ENCODE data around the gene EGFLAM. TPM values are rescaled to one million over a fixed set of nuclear protein-coding genes. Genes with fewer than 3 reads are reported as not detected.

EGFLAM gene
- total RNA-seq, 1 experiment from 2014 or later: 0.33 TPM

GRCh38 chr5:38367410-38367809 lies 109.1 kb downstream of the EGFLAM start:
- Histone ChIP-seq H2AFZ (ENCODE audit: low read length) (no peak overlapping the region), H2BK20ac (ENCODE audit: low read depth, low read length, poor library complexity, severe bottlenecking) (no peak overlapping the region), H2BK120ac (ENCODE audit: low read depth, low read length, poor library complexity, severe bottlenecking) (no peak overlapping the region), H3K23me2 (ENCODE audit: insufficient read length, low read depth, low read length, poor library complexity, severe bottlenecking) (no peaks in the 10 kb centered on the region), H3T11ph (ENCODE audit: low read length) (no peak overlapping the region), H3K79me2 (ENCODE audit: insufficient read depth, low read length) (no peaks in the 10 kb centered on the region), H4K20me1 (ENCODE audit: control insufficient read depth, insufficient read depth, insufficient read length) (no peaks in the 10 kb centered on the region), H2AK5ac (ENCODE audit: insufficient read length, low read length) (no peak overlapping the region), H3K4me1 (ENCODE audit: insufficient read depth, low read length) (no peaks in the 10 kb centered on the region), H3K9me3 (ENCODE audit: control insufficient read depth, low read depth, low read length) (no peaks in the 10 kb centered on the region), H3K4me2 (ENCODE audit: insufficient read depth, insufficient read length, low read length) (no peak overlapping the region), H3K79me1 (ENCODE audit: insufficient read depth, low read depth, low read length, poor library complexity, severe bottlenecking) (no peaks in the 10 kb centered on the region), H2BK5ac (ENCODE audit: insufficient read length, low read length) (no peak overlapping the region), H2BK15ac (ENCODE audit: low read depth, low read length) (no peak overlapping the region), H4K91ac (ENCODE audit: insufficient read length, low read depth, low read length) (no peak overlapping the region), H2BK12ac (ENCODE audit: insufficient read length, low read depth, low read length) (no peak overlapping the region), H3K9ac (ENCODE audit: extremely low read depth, insufficient read length, low read length) (no peak overlapping the region), H4K5ac (ENCODE audit: insufficient read length, low read depth, low read length) (no peak overlapping the region), H3K4ac (ENCODE audit: low read depth, low read length) (no peak overlapping the region), H3K27me3 (ENCODE audit: insufficient read depth, low read length) (no peaks in the 10 kb centered on the region), H3K27ac (ENCODE audit: insufficient read length, low read depth, low read length) (no peak overlapping the region), H4K8ac (replicated peaks; ENCODE audit: insufficient read length, low read depth, low read length) (no peak overlapping the region), H3K18ac (ENCODE audit: insufficient read length, low read depth, low read length) (no peak overlapping the region), H3K23ac (ENCODE audit: insufficient read length, low read depth, low read length) (no peak overlapping the region), H3K14ac (ENCODE audit: insufficient read depth, low read length) (no peak overlapping the region), H3K56ac (ENCODE audit: insufficient read length, low read depth, low read length) (no peak overlapping the region)
- Mint-ChIP-seq H3K4me3 (no peak overlapping the region), H3K27me3 (ENCODE audit: low read depth) (no peaks in the 10 kb centered on the region), H3K27ac (no peak overlapping the region), H3K36me3 (ENCODE audit: insufficient read depth in 1 of 3, low read depth in 3 of 3) (no peaks in the 10 kb centered on the region), H3K4me1 (peaks cover 7 to 9% of the 10 kb centered on the region in 2 experiments; a peak in 2 of 4 replicates), H3K9me3 (no peaks in the 10 kb centered on the region)
- no peak for DNase-seq
- no peak for TF ChIP-seq CTCF (conservative IDR thresholded peaks at IDR 0.05)
- WGBS (ENCODE audit: extremely low coverage, insufficient read length, low lambda C conversion rate): no CpG with 5 or more reads among the region's 3 CpGs
